Stimulated activated CD4-positive, alpha-beta T cell treated with anti-CD3 and anti-CD28 coated beads, Interleukin-4, amount 100 ng/mL, for 4 hours (primary cell): ENCODE results near the gene COL5A1.

Experiments used
- DNase-seq, 2 experiments: peaks; one replicate each; pipeline ENCODE4 v3.0.0-alpha.2; 2020

COL5A1 gene

GRCh38 chr9:134626571-134627416 is 14.8 kb upstream of the COL5A1 start:
- no peak for DNase-seq

GRCh38 chr9:134627417-134628353 is 13.9 kb upstream of the COL5A1 start:
- no peak for DNase-seq

- no peak for DNase-seq
These were observed 13.3 kb upstream of the COL5A1 start for GRCh38 chr9:134628354-134628736.

GRCh38 chr9:134629061-134629585 is 12.5 kb upstream of the COL5A1 start:
- no peak for DNase-seq

GRCh38 chr9:134629586-134630392 is 11.8 kb upstream of the COL5A1 start:
- no peak for DNase-seq

GRCh38 chr9:134630393-134630790 is 11.2 kb upstream of the COL5A1 start:
- no peak for DNase-seq

- DNase-seq, result no peak
These were observed 10.7 kb upstream of the COL5A1 start for GRCh38 chr9:134630861-134631260.

GRCh38 chr9:134631881-134632280 is 9.7 kb upstream of the COL5A1 start:
- no peak for DNase-seq

GRCh38 chr9:134632329-134632728 is 9.3 kb upstream of the COL5A1 start:
- DNase-seq, result no peak

GRCh38 chr9:134633362-134634142 is 8.1 kb upstream of the COL5A1 start:
- no peak for DNase-seq

GRCh38 chr9:134634176-134634575 is 7.4 kb upstream of the COL5A1 start:
- no peak for DNase-seq

GRCh38 chr9:134634667-134635230 is 6.9 kb upstream of the COL5A1 start:
- DNase-seq, result no peak

GRCh38 chr9:134635351-134636148 is 6.1 kb upstream of the COL5A1 start:
- no peak for DNase-seq

GRCh38 chr9:134636149-134636507 is 5.5 kb upstream of the COL5A1 start:
- DNase-seq, result no peak

- no peak for DNase-seq
These were observed 4.4 kb upstream of the COL5A1 start for GRCh38 chr9:134637241-134637640.

GRCh38 chr9:134637696-134638501 is 3.7 kb upstream of the COL5A1 start:
- DNase-seq, result no peak

GRCh38 chr9:134638502-134639090 is 3.0 kb upstream of the COL5A1 start:
- no peak for DNase-seq

- no peak for DNase-seq
These were observed 1.6 kb upstream of the COL5A1 start for GRCh38 chr9:134639994-134640393.

GRCh38 chr9:134640506-134641172 is 964 bp upstream of the COL5A1 start:
- no peak for DNase-seq
